Activated CD8-positive, alpha-beta memory T cell treated with anti-CD3 and anti-CD28 coated beads, Interleukin-2, amount 50 U/mL, for 48 hours (primary cell): ENCODE data around the gene BSND.
"Not testable (repeated sequence)": the region's sequence is repeated elsewhere in the genome, so short reads cannot be mapped to it uniquely, and the experiment has no call there.

Source experiments
- DNase-seq: peaks from one replicate; pipeline ENCODE4 v3.0.0-alpha.2; 2020

Gene BSND

GRCh38 chr1:55024163-55024562 is 25.4 kb downstream of the BSND start:
- not testable (repeated sequence) for DNase-seq

GRCh38 chr1:55026682-55027081 is 27.9 kb downstream of the BSND start:
- not testable (repeated sequence) for DNase-seq

- DNase-seq, result not testable (repeated sequence)
Observed at GRCh38 chr1:55031098-55031497, 32.4 kb downstream of the BSND start.

- DNase-seq, result no peak
Observed at GRCh38 chr1:55033265-55033614, 34.5 kb downstream of the BSND start.

GRCh38 chr1:55034476-55035133 is 35.9 kb downstream of the BSND start:
- DNase-seq, result no peak

GRCh38 chr1:55035904-55036303 is 37.2 kb downstream of the BSND start:
- DNase-seq, result no peak

GRCh38 chr1:55037733-55038551 is 39.2 kb downstream of the BSND start:
- no peak for DNase-seq

GRCh38 chr1:55038552-55038838 is 39.8 kb downstream of the BSND start:
- no peak for DNase-seq

GRCh38 chr1:55038974-55039341 is 40.2 kb downstream of the BSND start:
- DNase-seq, result no peak

GRCh38 chr1:55039342-55040082 is 40.8 kb downstream of the BSND start, which contains the start of gene PCSK9:
PCSK9 (plus strand) TSS chr1:55039548; CDS start chr1:55039838, 290 bp downstream.
- DNase-seq, result no peak

GRCh38 chr1:55040083-55040932 is 41.6 kb downstream of the BSND start:
- no peak for DNase-seq

GRCh38 chr1:55040933-55041494 is 42.3 kb downstream of the BSND start:
- DNase-seq, result no peak

GRCh38 chr1:55041613-55042012 is 42.9 kb downstream of the BSND start:
- no peak for DNase-seq

- no peak for DNase-seq
Observed at GRCh38 chr1:55043011-55043410, 44.3 kb downstream of the BSND start.

- DNase-seq, result no peak
Observed at GRCh38 chr1:55043726-55044125, 45.0 kb downstream of the BSND start.

GRCh38 chr1:55044617-55045397 is 46.1 kb downstream of the BSND start:
- DNase-seq, result no peak

- no peak for DNase-seq
Observed at GRCh38 chr1:55045430-55045829, 46.7 kb downstream of the BSND start.

- DNase-seq, result no peak
Observed at GRCh38 chr1:55046871-55047270, 48.1 kb downstream of the BSND start.

GRCh38 chr1:55047611-55048010 is 48.9 kb downstream of the BSND start:
- DNase-seq, result no peak

- no peak for DNase-seq
Observed at GRCh38 chr1:55048453-55049270, 49.9 kb downstream of the BSND start.
